Stimulated activated memory B cell treated with anti-CD40 and anti-IgM and Interleukin-4, amounts not matched to agents 10 μg/mL and 1 μg/mL and 100 μg/mL, for 72 hours (primary cell): ENCODE data around the gene PWP1.
A peak's percentile ranks its signal among the peaks of the same experiment; 100 is the strongest.
"Not testable (repeated sequence)": the region's sequence is repeated elsewhere in the genome, so short reads cannot be mapped to it uniquely, and the experiment has no call there.

Experiments used
- ATAC-seq: fragments of 150-1000 bp; cut with Tn5 transposase; 2 replicates; pipeline ENCODE4 v1.10.0; 2021
- H3K27ac Mint-ChIP-seq: one replicate; pipeline ENCODE4 v1.8.0; 2022; ENCODE audit warnings: mild to moderate bottlenecking, mixed read lengths
- H3K27me3 Mint-ChIP-seq: one replicate; pipeline ENCODE4 v1.8.0; 2022; ENCODE audit warnings: mixed read lengths
- H3K36me3 Mint-ChIP-seq: one replicate; pipeline ENCODE4 v1.8.0; 2022; ENCODE audit warnings: mixed read lengths
- H3K4me1 Mint-ChIP-seq: one replicate; pipeline ENCODE4 v1.8.0; 2022; ENCODE audit warnings: mixed read lengths
- H3K4me3 Mint-ChIP-seq: one replicate; pipeline ENCODE4 v1.8.0; 2022; ENCODE audit warnings: mild to moderate bottlenecking, moderate library complexity, mixed read lengths
- H3K9me3 Mint-ChIP-seq: one replicate; pipeline ENCODE4 v1.8.0; 2022; ENCODE audit warnings: mixed read lengths

PWP1 gene

GRCh38 chr12:107684029-107684795 lies 1.4 kb upstream of the PWP1 start:
- H3K4me1 Mint-ChIP-seq: peaks cover 22% of the 10 kb centered on the region
- H3K27me3 Mint-ChIP-seq: no peaks in the 10 kb centered on the region
- peak overlapping the region; percentile 97 for H3K27ac Mint-ChIP-seq
- ATAC-seq: no peak
- peaks cover 15% of the 10 kb centered on the region for H3K36me3 Mint-ChIP-seq
- peak overlapping the region; percentile 96 for H3K4me3 Mint-ChIP-seq
- H3K9me3 Mint-ChIP-seq: no peaks in the 10 kb centered on the region

GRCh38 chr12:107684990-107685359 lies 624 bp upstream of the PWP1 start:
- Mint-ChIP-seq H3K9me3 (no peaks in the 10 kb centered on the region), H3K27ac (peak overlapping the region; percentile 97), H3K4me3 (peak overlapping the region; percentile 96), H3K36me3 (peaks cover 23% of the 10 kb centered on the region), H3K27me3 (no peaks in the 10 kb centered on the region), H3K4me1 (peaks cover 28% of the 10 kb centered on the region)
- ATAC-seq: peak; percentile 49

- H3K36me3 Mint-ChIP-seq: peaks cover 67% of the 10 kb centered on the region
- H3K27me3 Mint-ChIP-seq, ATAC-seq, H3K4me1 Mint-ChIP-seq, H3K9me3 Mint-ChIP-seq, H3K27ac Mint-ChIP-seq, H3K4me3 Mint-ChIP-seq: not testable (repeated sequence)
These were observed 10.2 kb downstream of the PWP1 start for GRCh38 chr12:107695772-107696171.

- Mint-ChIP-seq H3K36me3 (peaks cover 78% of the 10 kb centered on the region), H3K9me3 (peaks cover 6% of the 10 kb centered on the region), H3K4me1 (peaks cover 28% of the 10 kb centered on the region), H3K4me3 (peak overlapping the region; percentile 12), H3K27ac (peak overlapping the region; percentile 77), H3K27me3 (no peaks in the 10 kb centered on the region)
- ATAC-seq: no peak
These were observed 16.5 kb downstream of the PWP1 start for GRCh38 chr12:107702106-107702505.

- ATAC-seq: no peak
- H3K4me1 Mint-ChIP-seq: peaks cover 45% of the 10 kb centered on the region
- peak overlapping the region; percentile 77 for H3K27ac Mint-ChIP-seq
- H3K9me3 Mint-ChIP-seq: peaks cover 6% of the 10 kb centered on the region
- H3K27me3 Mint-ChIP-seq: no peaks in the 10 kb centered on the region
- H3K4me3 Mint-ChIP-seq: no peak overlapping the region
- H3K36me3 Mint-ChIP-seq: peaks cover 85% of the 10 kb centered on the region
These were observed 18.4 kb downstream of the PWP1 start for GRCh38 chr12:107704041-107704440.

- not testable (repeated sequence) for H3K9me3 Mint-ChIP-seq, H3K27me3 Mint-ChIP-seq, H3K4me3 Mint-ChIP-seq, ATAC-seq, H3K27ac Mint-ChIP-seq
- Mint-ChIP-seq H3K4me1 (peaks cover 49% of the 10 kb centered on the region), H3K36me3 (peaks cover 80% of the 10 kb centered on the region)
These were observed 19.9 kb downstream of the PWP1 start for GRCh38 chr12:107705522-107705921.

GRCh38 chr12:107715780-107716179 lies 30.2 kb downstream of the PWP1 start:
- H3K4me1 Mint-ChIP-seq: peaks cover 19% of the 10 kb centered on the region
- ATAC-seq: no peak
- no peaks in the 10 kb centered on the region for H3K27me3 Mint-ChIP-seq
- peaks cover 74% of the 10 kb centered on the region for H3K36me3 Mint-ChIP-seq
- H3K9me3 Mint-ChIP-seq: no peaks in the 10 kb centered on the region
- no peak overlapping the region for H3K4me3 Mint-ChIP-seq
- H3K27ac Mint-ChIP-seq: no peak overlapping the region

- Mint-ChIP-seq H3K4me3 (no peak overlapping the region), H3K9me3 (peaks cover 4% of the 10 kb centered on the region), H3K36me3 (peaks cover 59% of the 10 kb centered on the region), H3K27ac (peak overlapping the region; percentile 14), H3K4me1 (peaks cover 19% of the 10 kb centered on the region), H3K27me3 (no peaks in the 10 kb centered on the region)
- no peak for ATAC-seq
These were observed 33.0 kb downstream of the PWP1 start for GRCh38 chr12:107718606-107719005.

GRCh38 chr12:107727327-107727726 lies 41.7 kb downstream of the PWP1 start:
- H3K4me3 Mint-ChIP-seq, H3K9me3 Mint-ChIP-seq, H3K27ac Mint-ChIP-seq, ATAC-seq, H3K27me3 Mint-ChIP-seq: not testable (repeated sequence)
- Mint-ChIP-seq H3K4me1 (peaks cover 34% of the 10 kb centered on the region), H3K36me3 (peaks cover 15% of the 10 kb centered on the region)

- not testable (repeated sequence) for H3K27ac Mint-ChIP-seq
These were observed 42.1 kb downstream of the PWP1 start for GRCh38 chr12:107727742-107728141.

GRCh38 chr12:107730618-107731341 lies 45.2 kb downstream of the PWP1 start:
- Mint-ChIP-seq H3K4me3 (no peak overlapping the region), H3K27me3 (no peaks in the 10 kb centered on the region), H3K4me1 (peaks cover 56% of the 10 kb centered on the region), H3K27ac (peak overlapping the region; percentile 84), H3K36me3 (peaks cover 23% of the 10 kb centered on the region), H3K9me3 (no peaks in the 10 kb centered on the region)
- ATAC-seq: no peak

More at GRCh38 chr12:107727742-107728141, 42.1 kb downstream of the PWP1 start:
- H3K9me3 Mint-ChIP-seq, H3K4me3 Mint-ChIP-seq, H3K27me3 Mint-ChIP-seq, ATAC-seq: not testable (repeated sequence)
- H3K4me1 Mint-ChIP-seq: peaks cover 37% of the 10 kb centered on the region
- H3K36me3 Mint-ChIP-seq: peaks cover 14% of the 10 kb centered on the region

GRCh38 chr12:107731366-107731765 lies 45.8 kb downstream of the PWP1 start:
- Mint-ChIP-seq H3K9me3 (no peaks in the 10 kb centered on the region), H3K27ac (peak overlapping the region; percentile 84), H3K27me3 (no peaks in the 10 kb centered on the region), H3K4me1 (peaks cover 62% of the 10 kb centered on the region), H3K4me3 (no peak overlapping the region), H3K36me3 (peaks cover 29% of the 10 kb centered on the region)
- peak; percentile 95 for ATAC-seq

GRCh38 chr12:107732365-107732764 lies 46.8 kb downstream of the PWP1 start:
- no peak for ATAC-seq
- H3K4me3 Mint-ChIP-seq: no peak overlapping the region
- no peaks in the 10 kb centered on the region for H3K27me3 Mint-ChIP-seq
- H3K36me3 Mint-ChIP-seq: peaks cover 37% of the 10 kb centered on the region
- H3K9me3 Mint-ChIP-seq: no peaks in the 10 kb centered on the region
- peaks cover 68% of the 10 kb centered on the region for H3K4me1 Mint-ChIP-seq
- peak overlapping the region; percentile 84 for H3K27ac Mint-ChIP-seq

GRCh38 chr12:107734139-107734538 lies 48.5 kb downstream of the PWP1 start:
- H3K27me3 Mint-ChIP-seq: no peaks in the 10 kb centered on the region
- H3K36me3 Mint-ChIP-seq: peaks cover 55% of the 10 kb centered on the region

GRCh38 chr12:107735763-107736162 lies 50.2 kb downstream of the PWP1 start:
- Mint-ChIP-seq H3K4me3 (no peak overlapping the region), H3K4me1 (peaks cover 74% of the 10 kb centered on the region), H3K36me3 (peaks cover 69% of the 10 kb centered on the region)

More at GRCh38 chr12:107734139-107734538, 48.5 kb downstream of the PWP1 start:
- no peak for ATAC-seq
- Mint-ChIP-seq H3K27ac (peak overlapping the region; percentile 84), H3K9me3 (no peaks in the 10 kb centered on the region), H3K4me1 (peaks cover 82% of the 10 kb centered on the region), H3K4me3 (no peak overlapping the region)

GRCh38 chr12:107736914-107737313 lies 51.3 kb downstream of the PWP1 start:
- Mint-ChIP-seq H3K4me1 (peaks cover 70% of the 10 kb centered on the region), H3K36me3 (peaks cover 78% of the 10 kb centered on the region), H3K9me3 (no peaks in the 10 kb centered on the region), H3K27ac (peak overlapping the region; percentile 84), H3K4me3 (peak overlapping the region; percentile 1), H3K27me3 (no peaks in the 10 kb centered on the region)
- ATAC-seq: peak; percentile 100

More at GRCh38 chr12:107735763-107736162, 50.2 kb downstream of the PWP1 start:
- no peak for ATAC-seq
- H3K9me3 Mint-ChIP-seq: no peaks in the 10 kb centered on the region
- no peaks in the 10 kb centered on the region for H3K27me3 Mint-ChIP-seq
- H3K27ac Mint-ChIP-seq: peak overlapping the region; percentile 84
